Neural progenitor cell (in vitro differentiated cells): ENCODE measurements around the gene VAMP3.

ENCODE experiments used
- EZH2 ChIP-seq: fragments of 200-600 bp; sonication (generic); IDR thresholded peaks from 2 replicates; pipeline ENCODE4 v1.6.1; 2017; ENCODE audit warnings: antibody characterized with exemption, mild to moderate bottlenecking, moderate library complexity
- EZH2phosphoT487 ChIP-seq: fragments of 200-600 bp; sonication (generic); IDR thresholded peaks from 2 replicates; pipeline ENCODE4 v1.6.1; 2017; ENCODE audit warnings: antibody characterized with exemption
- TF ChIP-seq, protein P1 (sequence below): fragments of 200-600 bp; sonication (generic); IDR thresholded peaks from 2 replicates; pipeline ENCODE4 v1.5.1; 2017; ENCODE audit warnings: antibody characterized with exemption, mild to moderate bottlenecking

DNA sequence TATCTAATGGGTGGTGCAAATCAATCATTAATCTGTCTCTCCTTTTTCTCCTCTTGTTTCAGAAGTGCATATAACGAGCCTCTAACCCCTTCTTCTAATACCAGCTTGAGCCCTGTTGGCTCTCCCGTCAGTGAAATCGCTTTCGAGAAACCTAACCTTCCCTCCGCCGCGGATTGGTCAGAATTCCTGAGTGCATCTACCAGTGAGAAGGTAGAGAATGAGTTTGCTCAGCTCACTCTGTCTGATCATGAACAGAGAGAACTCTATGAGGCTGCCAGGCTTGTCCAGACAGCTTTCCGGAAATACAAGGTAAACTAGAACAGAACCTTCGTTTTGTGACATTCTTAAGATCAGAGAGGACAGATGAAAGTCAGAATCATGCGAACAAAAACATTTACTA is 25.3 kb upstream of the VAMP3 start:
- TF ChIP-seq, protein P1, sequence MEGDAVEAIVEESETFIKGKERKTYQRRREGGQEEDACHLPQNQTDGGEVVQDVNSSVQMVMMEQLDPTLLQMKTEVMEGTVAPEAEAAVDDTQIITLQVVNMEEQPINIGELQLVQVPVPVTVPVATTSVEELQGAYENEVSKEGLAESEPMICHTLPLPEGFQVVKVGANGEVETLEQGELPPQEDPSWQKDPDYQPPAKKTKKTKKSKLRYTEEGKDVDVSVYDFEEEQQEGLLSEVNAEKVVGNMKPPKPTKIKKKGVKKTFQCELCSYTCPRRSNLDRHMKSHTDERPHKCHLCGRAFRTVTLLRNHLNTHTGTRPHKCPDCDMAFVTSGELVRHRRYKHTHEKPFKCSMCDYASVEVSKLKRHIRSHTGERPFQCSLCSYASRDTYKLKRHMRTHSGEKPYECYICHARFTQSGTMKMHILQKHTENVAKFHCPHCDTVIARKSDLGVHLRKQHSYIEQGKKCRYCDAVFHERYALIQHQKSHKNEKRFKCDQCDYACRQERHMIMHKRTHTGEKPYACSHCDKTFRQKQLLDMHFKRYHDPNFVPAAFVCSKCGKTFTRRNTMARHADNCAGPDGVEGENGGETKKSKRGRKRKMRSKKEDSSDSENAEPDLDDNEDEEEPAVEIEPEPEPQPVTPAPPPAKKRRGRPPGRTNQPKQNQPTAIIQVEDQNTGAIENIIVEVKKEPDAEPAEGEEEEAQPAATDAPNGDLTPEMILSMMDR: no peak
- TF ChIP-seq EZH2phosphoT487: no peak
- no peak for TF ChIP-seq EZH2
